Measurements from ENCODE around the gene PDCD1LG2.
"Not testable (repeated sequence)": the region's sequence is repeated elsewhere in the genome, so short reads cannot be mapped to it uniquely, and the experiment has no call there.

The PDCD1LG2 gene

DNA sequence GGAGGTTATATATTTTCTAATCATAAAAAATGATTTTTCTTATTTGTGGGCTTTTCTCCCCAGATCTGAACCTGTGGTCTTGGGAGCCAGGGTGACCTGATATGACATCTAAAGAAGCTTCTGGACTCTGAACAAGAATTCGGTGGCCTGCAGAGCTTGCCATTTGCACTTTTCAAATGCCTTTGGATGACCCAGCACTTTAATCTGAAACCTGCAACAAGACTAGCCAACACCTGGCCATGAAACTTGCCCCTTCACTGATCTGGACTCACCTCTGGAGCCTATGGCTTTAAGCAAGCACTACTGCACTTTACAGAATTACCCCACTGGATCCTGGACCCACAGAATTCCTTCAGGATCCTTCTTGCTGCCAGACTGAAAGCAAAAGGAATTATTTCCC is 59.6 kb downstream of the PDCD1LG2 start:
- DNase-seq: no peak

DNA sequence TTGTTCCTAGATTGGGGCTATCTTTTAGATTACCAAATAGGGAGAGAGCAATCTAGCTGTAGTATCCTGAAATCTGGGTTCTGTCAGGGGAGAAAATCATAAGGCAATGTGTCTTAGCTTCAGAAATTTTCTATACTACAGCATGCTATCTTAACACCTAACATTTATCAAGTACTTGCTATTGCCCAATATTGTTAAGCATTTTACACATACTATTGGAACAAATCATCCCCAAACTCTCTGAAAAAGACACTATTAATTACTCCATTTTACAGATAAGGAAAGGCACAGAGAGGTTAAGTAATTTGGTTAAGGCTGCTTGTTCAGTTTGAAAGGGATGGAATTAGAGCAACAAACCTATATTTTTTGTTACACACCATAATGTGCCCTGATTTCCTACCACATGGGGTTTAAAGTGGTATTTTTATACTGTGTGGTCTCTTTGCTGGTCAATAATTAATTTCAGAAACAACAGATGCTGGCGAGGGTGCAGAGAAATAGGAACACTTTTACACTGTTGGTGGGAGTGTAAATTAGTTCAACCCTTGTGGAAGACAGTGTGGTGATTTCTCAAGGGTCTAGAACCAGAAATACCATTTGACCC is 61.4 kb downstream of the PDCD1LG2 start:
- DNase-seq: no peak

DNA sequence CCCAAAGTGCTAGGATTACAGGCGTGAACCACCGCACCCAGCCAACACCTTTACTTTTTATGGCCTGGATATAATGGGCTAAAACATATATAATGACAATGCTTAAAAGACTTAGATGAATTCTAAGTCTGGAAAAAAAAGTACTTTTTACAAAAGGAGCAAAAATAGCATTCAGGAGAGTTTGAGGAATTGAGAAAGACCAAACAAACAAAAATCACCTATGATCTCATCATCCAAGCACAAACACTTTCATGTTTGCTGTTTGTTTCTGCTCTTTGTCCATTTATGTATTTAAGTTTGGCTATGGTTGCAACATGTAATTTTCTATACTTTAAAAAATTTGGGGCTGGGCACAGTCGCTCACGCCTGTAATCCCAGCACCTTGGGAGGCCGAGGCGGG is 63.8 kb downstream of the PDCD1LG2 start:
- DNase-seq: no peak

DNA sequence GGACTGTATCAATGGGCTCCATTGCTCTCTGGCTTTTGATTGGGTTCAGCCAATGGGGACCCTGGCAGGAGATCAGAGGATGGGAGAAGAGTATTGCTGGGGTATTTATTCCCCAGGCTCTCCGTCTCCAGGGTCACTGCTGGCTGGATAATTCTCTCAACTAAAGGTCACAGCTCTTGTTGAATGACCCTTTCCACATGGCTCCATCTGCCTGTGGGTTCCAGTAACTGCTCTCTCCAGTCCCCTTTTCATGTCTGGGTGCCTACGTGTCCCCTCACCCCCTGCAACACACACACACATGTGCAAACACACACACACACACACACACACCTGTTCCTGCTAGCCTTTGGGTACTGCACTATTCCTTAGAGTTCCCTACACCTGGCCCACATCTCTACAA is 64.7 kb downstream of the PDCD1LG2 start:
- DNase-seq: no peak

DNA sequence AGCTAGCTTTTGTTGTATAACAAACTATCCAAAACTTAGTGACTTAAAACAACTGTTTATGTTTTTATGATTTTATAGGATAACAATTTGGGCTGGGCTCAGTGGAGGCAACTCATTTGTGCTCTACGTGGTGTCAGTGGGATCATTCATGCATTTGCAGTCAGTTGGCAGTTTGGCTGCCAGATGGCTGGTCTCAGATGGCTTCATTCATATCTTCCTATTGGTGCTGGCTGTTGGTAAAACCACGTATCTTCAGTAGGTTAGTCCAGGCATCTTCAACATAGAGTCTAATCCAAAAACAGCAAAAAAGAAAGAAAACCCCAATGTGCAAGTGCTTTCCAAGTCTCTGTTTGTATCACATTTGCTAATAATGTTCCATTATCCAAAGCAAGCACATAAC is 66.9 kb downstream of the PDCD1LG2 start:
- DNase-seq: peak; percentile 61

DNA sequence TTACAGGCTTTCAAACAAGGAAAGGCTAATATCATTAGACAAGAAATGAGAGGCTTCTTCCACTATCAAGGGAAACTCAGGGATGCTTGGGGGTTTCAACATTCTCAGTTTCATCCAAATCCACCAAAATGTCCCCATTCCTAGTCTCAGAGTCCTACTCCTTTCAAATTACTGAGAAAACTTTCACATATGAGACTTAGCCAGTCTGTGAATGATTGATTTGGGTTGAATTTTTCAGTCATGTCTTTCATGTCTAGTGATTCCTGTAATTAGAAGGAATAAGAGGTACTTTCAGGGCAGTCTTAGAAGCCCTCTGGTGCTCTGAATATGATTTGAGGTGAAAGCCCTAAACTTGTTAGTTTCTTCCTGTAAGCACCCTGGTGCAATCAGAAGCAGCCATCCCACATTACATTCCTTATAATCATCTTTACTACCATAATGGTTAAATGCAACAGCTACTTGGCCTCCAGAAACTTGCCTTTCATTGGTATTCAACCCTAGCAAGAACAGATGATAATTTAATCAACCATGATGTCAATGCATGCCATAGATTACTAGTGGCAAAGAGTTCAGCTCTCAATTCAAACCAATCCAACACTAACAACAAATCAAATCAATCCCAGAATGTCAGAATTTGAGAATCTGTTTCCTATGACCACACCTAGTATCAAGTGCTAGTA is 67.8 kb downstream of the PDCD1LG2 start:
- no peak for DNase-seq

DNA sequence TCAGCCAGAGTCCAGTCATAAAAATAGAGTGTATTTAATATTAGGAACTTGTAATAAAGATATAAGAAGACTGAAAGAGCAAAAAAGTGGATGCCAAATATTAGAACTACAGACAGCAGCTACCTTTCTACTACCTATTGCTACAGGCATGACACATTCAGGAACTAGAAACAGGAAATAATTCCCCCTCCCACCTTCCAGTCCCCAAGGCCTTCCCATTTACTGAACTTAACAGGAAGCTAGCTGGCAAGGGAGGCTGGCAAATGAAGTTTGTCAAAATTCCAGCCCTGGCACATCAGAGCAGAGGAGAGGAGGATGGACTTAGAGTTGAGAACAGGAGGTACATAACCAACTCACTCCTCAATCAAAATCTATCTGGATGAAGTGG is 68.4 kb downstream of the PDCD1LG2 start:
- no peak for DNase-seq

DNA sequence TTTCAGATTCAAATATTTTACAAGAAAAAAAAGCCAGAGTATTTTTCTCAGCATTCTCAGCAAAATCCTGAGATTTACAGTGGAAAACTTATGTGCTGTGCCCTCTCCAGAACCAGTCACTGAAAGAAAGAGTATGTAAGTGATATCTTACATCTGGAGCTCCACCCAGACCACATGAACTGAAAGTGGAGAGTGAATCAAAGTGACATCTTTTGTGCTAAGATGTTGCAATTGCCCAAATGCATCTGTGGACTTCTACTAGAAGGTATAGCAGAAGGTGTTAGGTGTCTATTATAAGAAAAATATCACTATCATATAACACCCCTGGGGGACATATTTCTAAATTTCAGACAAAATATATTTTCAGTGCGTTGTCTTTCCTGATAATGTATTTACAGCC is 69.5 kb downstream of the PDCD1LG2 start:
- DNase-seq: peak; percentile 6

DNA sequence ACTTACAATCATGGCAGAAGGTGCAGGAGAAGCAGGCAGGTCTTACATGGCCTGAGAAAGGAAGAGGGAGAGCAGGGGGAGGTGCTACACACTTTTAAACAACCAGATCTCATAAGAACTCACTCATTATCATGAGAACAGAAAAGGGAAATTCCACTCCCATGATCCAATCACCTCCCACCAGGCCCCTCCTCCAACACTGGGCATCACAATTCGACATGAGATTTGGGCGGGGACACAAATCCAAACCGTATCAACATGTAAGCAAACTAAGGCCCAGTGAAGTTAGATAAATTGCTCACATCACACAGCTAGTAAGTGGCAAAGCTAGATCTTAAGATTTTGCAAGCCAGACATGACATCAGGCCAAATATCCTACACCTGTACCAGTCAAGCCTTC is 70.3 kb downstream of the PDCD1LG2 start:
- DNase-seq: no peak

DNA sequence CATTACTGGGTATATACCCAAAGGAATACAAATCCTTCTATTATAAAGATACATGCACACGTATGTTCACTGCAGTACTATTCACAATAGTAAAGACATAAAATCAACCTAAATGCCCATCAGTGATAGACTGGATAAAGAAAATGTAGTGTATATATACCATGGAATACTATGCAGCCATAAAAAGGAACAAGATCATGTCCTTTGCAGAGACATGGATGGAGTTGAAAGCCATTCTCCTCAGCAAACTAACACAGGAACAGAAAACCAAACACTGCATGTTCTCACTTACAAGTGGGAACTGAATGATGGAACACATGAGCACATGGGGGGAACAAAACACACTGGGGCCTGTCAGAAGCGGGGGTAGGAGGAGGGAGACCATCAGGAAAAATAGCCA is 71.4 kb downstream of the PDCD1LG2 start:
- DNase-seq: not testable (repeated sequence)

DNA sequence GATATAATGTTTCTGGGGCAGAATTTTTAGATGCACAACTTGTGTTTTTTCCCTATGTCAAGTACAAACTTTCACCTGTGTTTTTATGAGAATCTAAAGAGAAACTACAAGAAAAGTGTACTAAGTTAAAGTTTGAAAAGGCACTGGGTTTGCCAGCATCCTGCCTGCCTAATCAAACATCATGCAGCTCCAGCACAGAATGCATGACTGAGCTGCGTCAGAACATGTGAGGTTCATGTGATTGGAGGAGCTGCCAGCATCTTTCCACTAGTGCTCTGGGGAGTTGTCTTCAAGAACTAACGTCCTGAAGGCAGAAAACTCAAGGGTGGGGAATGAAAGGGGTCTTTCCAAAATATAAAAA is 72.5 kb downstream of the PDCD1LG2 start:
- DNase-seq: peak; percentile 4

DNA sequence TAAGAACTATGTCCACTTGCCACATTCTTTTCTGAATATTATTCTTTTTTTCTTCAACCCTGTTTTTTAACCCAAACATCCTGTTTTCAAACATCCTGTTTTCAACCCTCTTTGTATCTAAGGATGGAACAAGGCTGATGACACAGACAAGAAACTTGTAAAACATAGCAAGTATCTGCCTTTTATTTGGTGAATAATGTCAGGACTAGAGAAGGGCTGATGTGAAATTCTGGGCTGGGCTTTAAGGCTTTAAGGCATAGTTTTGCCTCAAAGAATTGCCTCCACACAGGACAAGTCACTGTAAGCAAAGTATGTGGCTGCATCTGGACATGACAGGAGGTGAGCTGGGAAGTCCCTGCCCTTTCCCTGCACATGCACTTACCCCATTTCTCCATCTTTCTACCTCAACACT is 76.1 kb downstream of the PDCD1LG2 start:
- no peak for DNase-seq

DNA sequence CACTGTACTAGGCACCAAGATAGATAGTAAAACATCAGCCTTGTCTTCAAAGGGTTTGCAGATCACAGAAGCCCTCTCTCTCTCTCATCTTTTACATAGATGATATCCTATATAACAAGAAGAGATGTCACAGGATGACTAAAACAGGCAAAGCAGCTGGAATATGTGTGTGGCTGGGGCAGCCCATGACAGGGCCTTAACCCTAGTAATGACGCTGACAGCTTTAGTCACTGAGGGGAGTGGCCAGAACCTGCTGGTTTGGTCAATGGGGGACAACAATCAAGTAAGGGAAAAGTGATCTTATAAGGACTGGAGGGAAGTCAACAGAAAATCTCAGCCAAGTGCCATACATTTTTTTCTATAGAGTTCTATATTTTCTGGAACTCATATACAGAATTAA is 76.7 kb downstream of the PDCD1LG2 start:
- no peak for DNase-seq

DNA sequence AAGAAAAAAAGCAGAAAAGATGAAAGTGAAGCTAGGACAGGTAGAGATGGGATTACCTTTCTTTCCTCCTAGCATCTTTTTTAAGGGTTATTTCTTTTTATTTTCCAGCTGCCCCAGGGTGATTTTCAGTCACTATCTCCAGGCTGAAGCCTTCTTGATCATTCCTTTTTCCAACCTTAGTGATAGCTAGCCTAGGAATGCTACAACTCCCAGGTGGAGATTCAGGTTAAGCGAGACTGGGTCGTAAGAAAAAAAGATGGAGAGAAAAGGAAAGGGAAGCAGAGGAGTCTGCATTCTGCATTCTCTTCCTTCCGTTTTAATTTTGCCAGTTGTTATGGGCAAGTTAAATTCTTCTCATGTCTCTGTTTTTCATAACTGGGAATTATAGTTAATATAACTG is 81.9 kb downstream of the PDCD1LG2 start:
- DNase-seq: no peak

DNA sequence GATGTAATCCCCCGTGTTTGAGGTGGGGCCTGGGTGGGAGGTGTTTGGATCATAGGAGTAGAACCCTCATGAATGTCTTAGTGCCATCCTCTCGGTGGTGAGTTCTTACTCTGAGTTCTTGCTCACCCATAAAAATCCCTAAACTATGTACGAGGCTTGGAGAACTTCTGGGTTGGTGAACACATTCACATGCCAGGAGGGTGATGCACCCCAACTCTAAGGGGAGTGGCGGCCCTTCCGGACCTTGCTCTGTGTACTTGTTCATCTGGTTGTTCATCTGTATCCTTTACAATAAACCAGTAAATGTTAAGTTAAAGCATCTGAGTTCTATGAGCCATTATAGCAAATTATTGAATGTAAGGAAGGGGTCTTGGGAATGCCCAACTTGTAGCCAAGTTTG is 82.6 kb downstream of the PDCD1LG2 start:
- no peak for DNase-seq

DNA sequence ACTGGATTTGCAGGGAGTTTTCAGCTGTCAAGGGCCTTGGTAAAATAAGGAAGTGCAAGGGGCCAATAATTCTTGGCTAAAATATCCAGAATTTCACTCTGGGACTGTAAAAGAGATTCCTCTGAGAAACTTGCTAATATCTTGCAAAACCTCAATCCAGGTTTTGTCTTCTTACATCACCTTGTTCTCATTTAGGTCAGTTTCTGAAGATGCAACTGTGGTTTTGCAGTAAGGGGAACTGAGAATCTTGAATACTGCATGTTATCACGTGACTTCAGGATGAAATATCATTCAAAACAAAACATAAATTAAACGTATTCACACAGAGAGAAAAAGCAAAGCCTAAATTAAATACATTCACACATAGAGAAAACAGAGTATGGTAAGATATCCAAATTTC is 83.6 kb downstream of the PDCD1LG2 start:
- DNase-seq: no peak

DNA sequence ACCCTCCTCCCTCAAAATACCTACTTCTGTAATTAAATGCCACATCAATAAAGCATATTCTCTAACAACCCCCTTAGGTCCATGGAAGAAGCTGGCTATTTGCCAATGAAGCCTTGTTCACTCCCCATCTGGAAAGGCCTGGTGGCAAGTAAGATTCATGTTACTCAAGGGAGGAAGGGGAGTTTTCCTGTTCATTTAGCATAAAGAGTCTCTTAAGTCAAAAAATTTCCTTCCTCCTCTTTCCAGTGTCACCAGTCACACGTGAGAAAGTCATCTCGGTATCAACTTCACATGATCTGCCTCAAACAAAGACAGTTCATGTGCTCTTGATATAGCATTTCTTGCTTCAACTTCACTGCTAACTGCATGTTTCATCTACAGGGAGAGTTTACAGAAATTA is 85.8 kb downstream of the PDCD1LG2 start:
- DNase-seq: peak; percentile 69

DNA sequence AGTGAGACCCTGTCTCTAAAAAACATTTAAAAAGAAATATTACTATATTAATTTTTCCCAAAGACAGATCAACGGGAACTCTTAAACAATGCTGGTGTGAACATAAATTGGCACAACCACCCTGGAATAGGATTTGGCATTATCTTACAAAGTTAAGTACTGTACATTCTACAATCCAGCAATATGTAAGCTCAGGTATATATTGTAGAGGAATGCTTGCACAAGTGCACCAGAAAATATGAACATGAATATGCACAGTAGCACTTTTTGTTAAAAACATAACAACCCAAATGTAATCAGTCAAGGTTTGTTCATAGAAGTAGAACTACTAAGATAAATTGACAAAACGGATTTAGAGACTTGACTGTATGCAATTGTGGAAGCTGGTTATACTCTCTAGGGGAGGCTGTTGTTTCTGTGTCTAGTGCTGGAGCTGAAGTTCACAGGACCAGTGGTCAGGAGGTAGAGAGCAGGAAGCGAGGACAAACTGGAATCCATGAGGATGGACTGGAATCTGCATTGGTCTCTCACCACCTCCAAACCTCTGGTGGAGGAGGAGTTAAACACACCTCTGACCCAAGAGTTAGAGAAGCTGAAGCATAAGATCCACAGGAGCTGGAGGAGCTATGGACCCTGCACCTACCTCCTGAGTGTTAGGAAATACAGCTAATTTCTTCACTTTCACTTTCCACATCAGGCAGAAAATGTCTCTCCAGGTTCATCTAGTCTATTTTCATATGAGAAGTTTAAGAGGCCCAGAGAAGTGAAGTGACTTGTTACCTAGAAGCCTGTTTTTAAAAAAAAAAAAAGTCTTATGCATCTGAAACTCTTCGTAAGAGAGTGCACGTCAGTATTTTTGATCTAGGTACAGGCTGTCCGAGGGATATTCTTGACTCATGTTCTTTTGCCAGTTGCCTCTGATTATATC is 98.2 kb downstream of the PDCD1LG2 start:
- no peak for DNase-seq

DNA sequence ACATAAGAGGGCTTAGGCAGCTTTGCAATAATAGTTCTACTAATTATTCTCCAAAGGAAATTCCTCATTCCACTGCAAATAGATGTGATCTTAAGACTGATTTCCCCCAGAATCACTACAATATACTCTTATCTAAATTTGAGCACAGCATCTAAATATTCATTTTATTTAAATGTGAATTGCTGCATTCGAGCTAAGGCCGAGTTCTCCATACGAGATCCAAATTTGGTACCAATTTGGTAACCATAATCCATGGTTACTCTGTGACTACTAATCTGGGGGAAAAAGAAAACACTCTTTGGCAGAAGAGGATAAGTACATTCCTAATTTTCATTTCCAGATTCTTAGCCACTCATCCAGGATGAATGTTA is 98.9 kb downstream of the PDCD1LG2 start:
- no peak for DNase-seq

DNA sequence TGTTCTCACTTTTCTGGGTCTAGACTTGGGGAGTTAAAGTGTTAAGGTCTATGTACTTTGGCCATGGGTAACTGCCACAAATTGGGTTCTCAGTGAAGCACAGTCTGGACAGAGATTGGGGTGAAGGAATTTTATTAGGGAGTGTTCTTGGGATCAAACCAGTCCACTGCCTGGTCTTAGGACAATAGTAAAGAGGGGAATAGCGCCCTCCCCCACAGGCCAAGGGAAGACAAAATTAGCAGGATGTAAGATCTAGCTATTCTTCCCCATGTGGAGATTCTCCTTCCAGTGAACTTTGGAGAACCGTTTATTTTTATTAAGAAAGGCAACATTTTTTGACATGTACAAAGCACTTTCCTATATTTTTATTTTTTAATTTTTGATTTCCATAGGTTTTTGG is 100.2 kb downstream of the PDCD1LG2 start:
- DNase-seq: no peak

DNA sequence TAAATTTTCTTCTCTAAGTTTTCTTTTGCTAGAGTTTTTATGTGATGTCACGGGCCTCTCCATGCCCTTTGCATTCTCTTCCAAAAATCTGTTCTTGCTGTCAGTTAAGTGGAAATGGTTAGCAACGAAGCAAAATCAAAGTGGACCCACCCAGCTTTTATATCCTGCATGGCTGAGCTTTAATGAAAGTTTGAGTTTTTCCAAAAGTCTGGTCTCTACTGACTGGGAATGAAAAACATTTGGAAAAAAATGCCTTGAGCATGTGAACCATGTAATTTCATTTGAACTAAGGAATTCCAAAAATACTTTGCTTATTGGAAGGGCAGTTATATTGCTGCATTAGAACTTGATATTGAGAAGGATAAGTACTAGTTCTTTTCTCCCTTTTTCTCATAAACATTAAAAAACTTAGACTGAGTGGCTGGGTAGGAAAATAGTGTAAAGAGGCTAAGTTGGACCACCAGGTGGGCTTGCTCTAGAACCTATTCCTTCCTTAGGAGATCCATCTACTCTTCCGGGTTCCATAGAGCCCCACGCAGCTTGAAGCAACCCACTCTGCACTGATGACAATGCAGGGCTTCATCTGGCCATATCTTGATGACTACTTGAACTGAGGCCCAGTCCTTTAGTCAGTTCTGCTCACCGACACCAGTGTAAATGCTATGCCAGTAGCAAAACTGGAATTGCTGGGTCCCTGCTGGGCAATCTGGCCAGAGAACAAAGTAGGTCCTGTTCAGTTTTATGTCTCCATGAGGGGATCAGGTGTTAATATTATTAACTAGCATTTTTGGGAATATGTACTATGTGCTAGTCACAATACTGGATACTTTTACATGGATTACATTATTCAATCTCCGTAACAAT is 101.2 kb downstream of the PDCD1LG2 start:
- DNase-seq: no peak

DNA sequence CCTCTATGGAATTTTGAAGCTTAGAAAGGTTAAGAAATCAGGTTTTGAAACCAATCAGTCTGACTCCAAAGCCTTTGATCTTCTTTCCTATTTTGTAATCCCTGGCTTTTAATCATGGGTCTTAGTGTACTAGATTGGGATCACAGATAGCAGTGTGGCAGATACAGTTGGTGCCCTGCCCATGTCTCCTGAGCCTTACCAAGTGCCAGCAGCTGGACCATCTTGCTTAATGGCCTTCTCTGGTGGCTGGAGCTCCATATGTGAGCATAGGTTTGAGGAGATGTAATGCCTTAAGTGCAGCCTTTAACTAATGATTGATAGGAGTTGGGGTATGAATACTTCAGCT is 101.8 kb downstream of the PDCD1LG2 start:
- DNase-seq: no peak

DNA sequence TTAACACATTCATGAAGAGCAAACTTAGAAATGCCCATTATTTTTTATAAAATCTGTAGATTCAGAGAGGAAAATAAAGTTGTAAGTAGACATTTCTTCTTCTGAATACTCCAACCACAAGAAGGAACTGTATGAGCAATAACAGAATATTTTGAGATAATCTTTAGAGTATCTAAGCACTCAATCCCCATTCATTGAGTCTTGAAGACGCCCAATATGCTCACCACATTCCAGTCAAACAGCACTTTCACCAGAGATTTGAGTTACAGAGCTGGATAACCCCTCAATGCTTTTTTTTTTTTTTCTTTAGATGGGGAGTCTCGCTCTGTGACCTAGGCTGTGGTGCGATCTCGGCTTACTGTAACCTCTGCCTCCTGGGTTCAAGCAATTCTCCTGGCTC is 103.9 kb downstream of the PDCD1LG2 start:
- DNase-seq: no peak
